ENCODE measurements around the gene KRTAP4-16. TPM values are rescaled to one million over a fixed set of nuclear protein-coding genes. Genes with fewer than 3 reads are reported as not detected.

Gene KRTAP4-16
- total RNA-seq, result not detected in 2 replicates

DNA sequence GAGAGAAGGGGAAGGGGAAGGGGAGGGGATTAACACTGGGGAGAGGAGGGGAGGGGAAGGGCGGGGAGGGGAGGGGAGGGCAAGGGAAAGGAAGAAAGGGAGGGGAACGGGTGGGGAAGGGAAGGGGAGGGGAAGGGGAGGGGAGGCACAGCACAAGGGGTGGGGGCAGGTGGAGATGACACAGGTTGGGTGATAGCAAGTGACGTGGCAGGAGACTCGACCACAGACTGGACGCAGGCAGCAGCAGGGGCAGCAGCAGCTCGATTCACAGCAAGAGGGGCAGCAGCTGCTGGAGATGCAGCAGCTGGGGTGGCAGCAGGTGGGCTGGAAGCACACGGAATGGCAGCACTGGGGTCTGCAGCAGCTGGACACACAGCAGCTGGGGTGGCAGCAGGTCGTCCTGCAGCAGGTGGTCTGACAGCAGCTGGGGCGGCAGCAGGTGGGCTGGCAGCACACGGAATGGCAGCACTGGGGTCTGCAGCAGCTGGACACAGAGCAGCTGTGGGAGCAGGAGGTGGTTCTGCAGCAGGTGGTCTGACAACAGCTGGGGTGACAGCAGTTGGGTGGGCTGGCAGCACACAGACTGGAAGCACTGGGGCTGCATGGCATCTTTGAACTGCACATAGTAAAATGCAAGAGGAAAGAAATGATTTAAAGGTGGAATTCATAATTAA is at the start of gene KRTAP4-16:
Gene KRTAP4-16 (minus strand): TSS at position 624 of the 674 bp plus-strand sequence. CDS start 0 bp downstream, at position 624.

DNA sequence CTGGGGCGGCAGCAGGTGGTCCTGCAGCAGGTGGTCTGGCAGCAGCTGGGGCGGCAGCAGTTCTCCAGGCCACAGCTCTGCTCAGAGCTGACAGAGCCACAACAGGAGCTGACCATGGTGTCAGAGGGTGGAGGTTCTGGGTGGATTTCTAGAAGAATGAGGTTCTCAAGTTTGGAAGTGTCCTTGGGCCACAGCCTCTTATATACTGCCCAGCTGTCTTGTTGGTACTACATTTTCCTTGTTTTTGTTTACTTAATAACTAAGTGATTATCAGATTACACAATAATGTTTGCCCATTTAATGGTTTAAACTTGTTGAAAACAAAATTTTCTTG is 47.6 kb upstream of the KRTAP4-16 start, which contains the start of gene KRTAP4-5:
Gene KRTAP4-5 (minus strand): TSS at position 174 of the 334 bp plus-strand sequence. CDS start 58 bp downstream, at position 116.

DNA sequence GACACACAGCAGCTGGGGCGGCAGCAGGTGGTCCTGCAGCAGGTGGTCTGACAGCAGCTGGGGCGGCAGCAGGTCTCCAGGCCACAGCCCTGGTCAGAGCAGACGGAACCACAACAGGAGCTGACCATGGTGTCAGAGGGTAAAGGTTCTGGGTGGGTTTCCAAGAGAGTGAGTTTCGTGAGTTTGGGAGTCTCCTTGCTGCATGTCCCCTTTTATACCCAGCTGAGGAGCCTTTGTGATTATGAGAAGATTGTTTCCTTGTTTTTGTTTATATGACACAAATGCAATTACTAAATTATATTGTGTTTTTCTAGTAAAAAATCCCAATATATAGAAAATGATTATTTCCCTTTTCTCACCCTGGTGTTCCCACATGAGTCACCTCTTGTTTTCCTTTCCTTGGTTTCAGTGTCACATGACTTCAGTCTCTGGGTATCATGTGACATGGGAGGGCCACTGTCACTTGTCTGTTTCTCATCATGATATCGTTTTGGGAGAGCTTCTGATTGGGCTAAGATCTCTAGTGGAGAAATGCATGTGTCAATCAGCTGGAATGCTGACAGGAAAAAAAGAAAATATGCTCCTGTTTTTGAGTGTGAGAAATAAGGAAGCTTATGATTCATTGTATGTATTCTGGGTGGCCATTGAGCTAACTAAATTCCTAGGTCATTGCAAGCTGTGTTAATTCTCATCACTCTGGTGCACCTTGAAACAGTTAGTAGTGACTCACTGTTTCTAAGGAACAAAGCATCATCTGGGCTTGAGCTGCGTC is 38.5 kb upstream of the KRTAP4-16 start, which contains the start of gene KRTAP4-6:
Gene KRTAP4-6 (minus strand): TSS at position 185 of the 772 bp plus-strand sequence. CDS start 57 bp downstream, at position 128.

DNA sequence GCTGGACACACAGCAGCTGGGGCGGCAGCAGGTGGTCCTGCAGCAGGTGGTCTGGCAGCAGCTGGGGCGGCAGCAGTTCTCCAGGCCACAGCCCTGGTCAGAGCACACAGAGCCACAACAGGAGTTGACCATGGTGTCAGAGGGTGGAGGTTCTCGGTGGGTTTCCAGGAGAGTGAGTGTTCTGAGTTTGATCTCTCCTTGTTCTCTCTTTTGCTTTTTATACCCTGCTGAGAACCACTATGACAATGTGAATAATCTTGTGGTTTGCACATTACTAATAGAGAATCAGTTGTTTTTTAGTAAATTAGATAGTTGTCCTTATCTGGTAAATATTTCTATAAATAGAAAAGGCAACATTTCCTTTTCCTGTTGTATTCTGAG is 22.0 kb upstream of the KRTAP4-16 start, which contains the start of gene KRTAP4-12:
Gene KRTAP4-12 (minus strand): TSS at position 192 of the 381 bp plus-strand sequence. CDS start 60 bp downstream, at position 132.

DNA sequence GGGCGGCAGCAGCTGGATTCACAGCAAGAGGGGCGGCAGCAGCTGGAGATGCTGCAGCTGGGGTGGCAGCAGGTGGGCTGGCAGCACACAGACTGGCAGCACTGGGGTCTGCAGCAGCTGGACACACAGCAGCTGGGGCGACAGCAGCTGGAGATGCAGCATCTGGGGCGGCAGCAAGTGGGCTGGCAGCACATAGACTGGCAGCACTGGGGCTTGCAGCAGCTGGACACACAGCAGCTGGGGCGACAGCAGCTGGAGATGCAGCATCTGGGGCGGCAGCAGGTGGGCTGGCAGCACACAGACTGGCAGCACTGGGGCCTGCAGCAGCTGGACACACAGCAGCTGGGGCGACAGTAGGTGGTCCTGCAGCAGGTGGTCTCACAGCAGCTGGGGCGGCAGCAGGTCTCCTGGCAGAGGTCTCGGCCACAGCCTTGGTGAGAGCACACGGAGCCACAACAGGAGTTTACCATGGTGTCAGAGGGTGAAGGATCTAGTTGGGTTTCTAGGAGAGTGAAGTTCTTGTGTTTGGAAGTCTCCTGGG is 15.9 kb upstream of the KRTAP4-16 start, which contains the start of gene KRTAP4-11:
Gene KRTAP4-11 (minus strand): TSS at position 528 of the 541 bp plus-strand sequence. CDS start 58 bp downstream, at position 470.

DNA sequence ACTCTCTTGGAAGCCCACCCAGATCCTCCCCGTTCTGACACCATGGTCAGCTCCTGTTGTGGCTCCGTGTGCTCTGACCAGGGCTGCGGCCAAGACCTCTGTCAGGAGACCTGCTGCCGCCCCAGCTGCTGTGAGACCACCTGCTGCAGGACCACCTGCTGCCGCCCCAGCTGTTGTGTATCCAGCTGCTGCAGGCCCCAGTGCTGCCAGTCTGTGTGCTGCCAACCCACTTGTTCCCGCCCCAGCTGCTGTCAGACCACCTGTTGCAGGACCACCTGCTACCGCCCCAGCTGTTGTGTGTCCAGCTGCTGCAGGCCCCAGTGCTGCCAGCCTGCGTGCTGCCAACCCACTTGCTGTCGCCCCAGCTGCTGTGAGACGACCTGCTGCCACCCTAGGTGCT is 3.3 kb upstream of the KRTAP4-16 start, which contains the start of gene KRTAP4-9:
Gene KRTAP4-9 (plus strand): TSS at position 43 of the 400 bp plus-strand sequence. CDS start 0 bp downstream, at position 43.

DNA sequence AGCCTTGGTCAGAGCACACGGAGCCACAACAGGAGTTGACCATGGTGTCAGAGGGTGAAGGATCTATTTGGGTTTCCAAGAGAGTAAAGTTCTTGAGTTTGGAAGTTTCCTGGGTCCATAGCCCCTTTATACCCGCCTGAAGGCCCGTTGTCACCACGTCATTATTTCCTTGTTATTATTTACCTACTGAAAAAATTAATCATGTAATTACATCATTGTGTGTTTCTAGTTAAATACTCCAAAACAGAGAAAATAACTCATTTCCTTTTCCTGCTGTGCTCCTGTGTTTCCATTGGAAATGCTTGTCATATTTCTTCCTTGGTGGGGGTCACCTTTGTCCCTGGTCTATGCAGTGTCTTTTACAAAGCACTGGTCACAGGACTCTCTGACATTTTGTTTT is 4.0 kb downstream of the KRTAP4-16 start, which contains the start of gene KRTAP4-8:
Gene KRTAP4-8 (minus strand): TSS at position 101 of the 400 bp plus-strand sequence. CDS start 58 bp downstream, at position 43.

DNA sequence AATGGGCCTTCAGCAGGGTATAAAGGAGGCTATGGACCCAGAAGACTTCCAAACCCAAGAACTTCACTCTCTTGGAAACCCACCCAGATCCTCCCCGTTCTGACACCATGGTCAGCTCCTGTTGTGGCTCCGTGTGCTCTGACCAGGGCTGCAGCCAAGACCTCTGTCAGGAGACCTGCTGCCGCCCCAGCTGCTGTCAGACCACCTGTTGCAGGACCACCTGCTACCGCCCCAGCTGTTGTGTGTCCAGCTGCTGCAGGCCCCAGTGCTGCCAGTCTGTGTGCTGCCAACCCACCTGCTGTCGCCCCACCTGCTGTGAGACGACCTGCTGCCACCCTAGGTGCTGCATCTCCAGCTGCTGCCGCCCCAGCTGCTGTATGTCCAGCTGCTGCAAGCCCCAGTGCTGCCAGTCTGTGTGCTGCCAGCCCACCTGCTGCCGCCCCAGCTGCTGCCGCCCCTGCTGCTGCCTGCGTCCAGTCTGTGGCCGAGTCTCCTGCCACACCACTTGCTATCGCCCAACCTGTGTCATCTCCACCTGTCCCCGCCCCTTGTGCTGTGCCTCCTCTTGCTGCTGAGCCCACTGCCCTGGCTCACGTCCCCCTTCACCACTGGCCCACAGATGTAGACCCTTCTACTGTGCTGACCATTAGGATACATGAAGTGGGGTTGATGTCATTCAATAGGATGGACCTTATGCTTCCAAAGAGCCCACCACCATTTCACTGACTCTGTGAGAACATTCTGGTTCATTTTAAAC is 17.7 kb downstream of the KRTAP4-16 start, which contains the start of gene KRTAP4-7:
Gene KRTAP4-7 (plus strand): TSS at position 51 of the 757 bp plus-strand sequence. CDS start 57 bp downstream, at position 108.

DNA sequence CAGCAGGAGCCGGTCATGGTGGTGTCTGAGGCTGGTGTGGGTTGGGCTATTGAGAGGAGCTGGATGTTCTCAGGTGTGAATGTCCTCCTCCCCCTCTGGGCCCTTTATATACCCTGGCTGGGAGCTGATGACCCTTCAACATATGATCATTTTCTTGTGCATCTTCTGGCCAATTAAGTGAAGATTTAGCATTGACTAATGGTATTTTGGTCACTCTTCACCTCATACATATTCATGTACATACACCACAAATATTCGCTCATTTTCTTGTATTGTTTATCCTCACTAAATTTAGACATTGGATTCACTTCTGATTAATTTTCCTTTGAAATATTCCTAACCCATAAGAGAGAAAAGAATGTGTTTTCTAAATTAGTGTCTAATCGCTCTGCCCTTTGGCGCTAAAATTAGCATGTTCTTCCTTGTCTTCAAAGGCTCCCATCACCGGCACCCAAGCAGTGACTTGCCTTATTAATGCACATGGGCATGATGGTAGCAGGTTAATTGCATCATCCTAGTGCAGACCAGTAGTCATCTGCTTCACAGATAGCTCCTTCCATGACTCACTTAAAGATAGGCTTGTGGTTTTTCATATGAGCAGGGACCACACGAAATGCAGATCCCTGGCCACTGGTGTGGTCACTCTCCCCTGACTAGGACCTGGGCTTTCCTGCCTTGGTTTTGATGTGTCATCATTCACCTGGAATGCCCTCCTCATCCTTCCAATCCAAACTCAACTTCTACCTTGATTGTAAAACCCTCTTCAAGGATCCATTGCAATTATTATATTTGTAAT is 36.0 kb downstream of the KRTAP4-16 start, which contains the start of gene KRTAP2-4:
Gene KRTAP2-4 (minus strand): TSS at position 51 of the 796 bp plus-strand sequence. CDS start 34 bp downstream, at position 17.

DNA sequence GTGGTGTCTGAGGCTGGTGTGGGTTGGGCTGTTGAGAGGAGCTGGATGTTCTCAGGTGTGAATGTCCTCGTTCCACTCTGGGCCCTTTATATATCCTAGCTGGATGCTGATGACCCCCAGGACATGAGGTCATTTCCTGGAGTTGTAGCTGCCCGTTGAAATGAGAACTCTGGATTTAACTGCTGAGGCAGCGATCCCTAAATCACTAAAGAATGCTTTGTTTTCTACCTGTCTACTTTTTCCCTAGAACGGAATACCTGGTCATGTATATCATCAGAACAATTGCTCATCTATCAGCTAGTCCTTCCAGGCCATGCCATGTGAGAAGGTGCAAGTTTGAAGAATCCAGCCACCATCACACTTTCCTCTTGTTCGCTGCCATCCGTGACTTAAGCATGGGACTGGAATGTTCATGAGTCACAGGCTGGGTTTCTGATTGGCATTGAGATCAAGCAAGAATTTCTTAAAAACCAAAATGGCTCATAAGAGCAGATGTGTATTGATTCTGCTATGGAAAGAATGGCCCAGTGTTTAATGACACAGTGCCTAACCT is 41.9 kb downstream of the KRTAP4-16 start, which contains the start of gene KRTAP2-3:
Gene KRTAP2-3 (minus strand): TSS at position 63 of the 553 bp plus-strand sequence. CDS start 64 bp downstream, outside the sequence.

DNA sequence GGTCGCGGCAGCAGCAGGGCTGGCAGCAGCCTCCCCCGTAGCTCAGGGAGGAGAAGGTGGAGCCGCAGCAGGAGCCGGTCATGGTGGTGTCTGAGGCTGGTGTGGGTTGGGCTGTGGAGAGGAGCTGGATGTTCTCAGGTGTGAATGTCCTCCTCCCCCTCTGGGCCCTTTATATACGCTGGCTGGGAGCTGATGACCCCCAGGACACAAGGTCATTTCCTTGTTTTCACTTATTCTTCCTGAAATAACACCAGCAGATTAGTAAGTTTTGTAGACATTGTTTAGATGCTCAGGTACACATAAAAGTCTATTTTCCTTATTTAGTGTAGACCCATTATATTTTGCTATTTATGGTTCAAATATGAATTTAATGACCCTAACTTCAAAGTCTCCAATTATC is 46.9 kb downstream of the KRTAP4-16 start, which contains the start of gene KRTAP2-2:
Gene KRTAP2-2 (minus strand): TSS at position 101 of the 400 bp plus-strand sequence. CDS start 19 bp downstream, at position 82.

Other genes starting within 250 kb of the KRTAP4-16 start
- gene KRT12, start 235.0 kb downstream of the KRTAP4-16 start, total RNA-seq, result not detected in 2 replicates
- not detected in 2 replicates for gene KRT20, start 217.0 kb downstream of the KRTAP4-16 start, total RNA-seq
- not detected in 2 replicates for gene KRT23, start 164.6 kb downstream of the KRTAP4-16 start, total RNA-seq
- not detected in 2 replicates for gene KRT39, start 135.3 kb downstream of the KRTAP4-16 start, total RNA-seq
- gene KRT40, start 117.9 kb downstream of the KRTAP4-16 start, total RNA-seq, result not detected in 2 replicates
- not detected in 2 replicates for gene KRTAP3-3, start 108.0 kb downstream of the KRTAP4-16 start, total RNA-seq
- not detected in 2 replicates for gene KRTAP3-2, start 102.3 kb downstream of the KRTAP4-16 start, total RNA-seq
- gene KRTAP3-1, start 93.1 kb downstream of the KRTAP4-16 start, total RNA-seq, result not detected in 2 replicates
- gene KRTAP1-5, start 75.0 kb downstream of the KRTAP4-16 start, total RNA-seq, result not detected in 2 replicates
- not detected in 2 replicates for gene KRTAP1-4, start 72.0 kb downstream of the KRTAP4-16 start, total RNA-seq
- not detected in 2 replicates for gene KRTAP1-3, start 67.3 kb downstream of the KRTAP4-16 start, total RNA-seq
- not detected in 2 replicates for gene KRTAP1-1, start 60.8 kb downstream of the KRTAP4-16 start, total RNA-seq
- gene KRTAP2-1, start 54.9 kb downstream of the KRTAP4-16 start, total RNA-seq, result not detected in 2 replicates
- not detected in 2 replicates for gene KRTAP2-2, start 47.0 kb downstream of the KRTAP4-16 start, total RNA-seq
- gene KRTAP2-3, start 42.1 kb downstream of the KRTAP4-16 start, total RNA-seq, result not detected in 2 replicates
- not detected in 2 replicates for gene KRTAP2-4, start 36.3 kb downstream of the KRTAP4-16 start, total RNA-seq
- gene KRTAP4-7, start 18.1 kb downstream of the KRTAP4-16 start, total RNA-seq, result not detected in 2 replicates
- not detected in 2 replicates for gene KRTAP4-8, start 4.1 kb downstream of the KRTAP4-16 start, total RNA-seq
- gene KRTAP4-9, start 3.2 kb upstream of the KRTAP4-16 start, total RNA-seq, result not detected in 2 replicates
- gene KRTAP4-11, start 16.2 kb upstream of the KRTAP4-16 start, total RNA-seq, result not detected in 2 replicates
- not detected in 2 replicates for gene KRTAP4-12, start 22.0 kb upstream of the KRTAP4-16 start, total RNA-seq
- gene KRTAP4-6, start 38.3 kb upstream of the KRTAP4-16 start, total RNA-seq, result not detected in 2 replicates
- gene KRTAP4-5, start 47.6 kb upstream of the KRTAP4-16 start, total RNA-seq, result not detected in 2 replicates
- gene KRTAP4-4, start 58.5 kb upstream of the KRTAP4-16 start, total RNA-seq, result not detected in 2 replicates
- gene KRTAP4-3, start 66.0 kb upstream of the KRTAP4-16 start, total RNA-seq, result not detected in 2 replicates
- not detected in 2 replicates for gene KRTAP4-2, start 76.0 kb upstream of the KRTAP4-16 start, total RNA-seq
- not detected in 2 replicates for gene KRTAP4-1, start 82.7 kb upstream of the KRTAP4-16 start, total RNA-seq
- gene KRTAP9-1, start 87.7 kb upstream of the KRTAP4-16 start, total RNA-seq, result not detected in 2 replicates
- not detected in 2 replicates for gene KRTAP9-2, start 124.4 kb upstream of the KRTAP4-16 start, total RNA-seq
- gene KRTAP9-3, start 130.2 kb upstream of the KRTAP4-16 start, total RNA-seq, result not detected in 2 replicates
- gene KRTAP9-8, start 135.8 kb upstream of the KRTAP4-16 start, total RNA-seq, result not detected in 2 replicates
- gene KRTAP9-4, start 147.5 kb upstream of the KRTAP4-16 start, total RNA-seq, result not detected in 2 replicates
- gene KRTAP9-9, start 153.2 kb upstream of the KRTAP4-16 start, total RNA-seq, result not detected in 2 replicates
- not detected in 2 replicates for gene KRTAP9-6, start 163.2 kb upstream of the KRTAP4-16 start, total RNA-seq
- gene KRTAP9-7, start 173.5 kb upstream of the KRTAP4-16 start, total RNA-seq, result not detected in 2 replicates
- not detected in 2 replicates for gene KRTAP29-1, start 200.6 kb upstream of the KRTAP4-16 start, total RNA-seq
- gene KRTAP16-1, start 207.1 kb upstream of the KRTAP4-16 start, total RNA-seq, result not detected in 2 replicates
- gene KRTAP17-1, start 213.5 kb upstream of the KRTAP4-16 start, total RNA-seq, result not detected in 2 replicates
- not detected in 2 replicates for gene KRT33A, start 248.6 kb upstream of the KRTAP4-16 start, total RNA-seq

Data from aortic smooth muscle cell (primary cell).